ENCODE measurements around the gene XYLT1.
A peak's percentile ranks its signal among the peaks of the same experiment; 100 is the strongest.

The XYLT1 gene

DNA sequence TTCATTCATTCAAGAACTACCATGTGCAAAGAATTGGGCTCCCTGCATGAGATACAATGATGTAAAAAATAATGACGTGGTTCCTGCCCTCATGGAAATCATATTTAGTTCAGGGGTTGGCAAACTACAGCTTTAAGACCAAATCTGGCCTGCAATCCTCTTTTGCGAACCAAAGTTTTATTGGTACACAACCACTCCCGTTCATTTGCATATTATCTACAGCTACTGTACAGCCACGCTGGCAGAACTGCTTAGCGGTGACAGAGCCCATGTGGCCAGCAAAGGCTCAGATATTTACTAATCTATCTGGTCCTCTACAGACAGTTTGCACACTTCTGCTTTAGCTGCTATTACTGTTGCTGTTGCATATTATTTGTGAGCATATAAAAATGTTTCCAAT, 167.7 kb downstream of the XYLT1 start:
- in situ Hi-C loops (cut with MboI; ENCODE audit: low pct_unique_long_range_greater_than_20kb, low sequenced_read_pairs, unreplicated experiment): no loop called here
- TF ChIP-seq, protein P1, sequence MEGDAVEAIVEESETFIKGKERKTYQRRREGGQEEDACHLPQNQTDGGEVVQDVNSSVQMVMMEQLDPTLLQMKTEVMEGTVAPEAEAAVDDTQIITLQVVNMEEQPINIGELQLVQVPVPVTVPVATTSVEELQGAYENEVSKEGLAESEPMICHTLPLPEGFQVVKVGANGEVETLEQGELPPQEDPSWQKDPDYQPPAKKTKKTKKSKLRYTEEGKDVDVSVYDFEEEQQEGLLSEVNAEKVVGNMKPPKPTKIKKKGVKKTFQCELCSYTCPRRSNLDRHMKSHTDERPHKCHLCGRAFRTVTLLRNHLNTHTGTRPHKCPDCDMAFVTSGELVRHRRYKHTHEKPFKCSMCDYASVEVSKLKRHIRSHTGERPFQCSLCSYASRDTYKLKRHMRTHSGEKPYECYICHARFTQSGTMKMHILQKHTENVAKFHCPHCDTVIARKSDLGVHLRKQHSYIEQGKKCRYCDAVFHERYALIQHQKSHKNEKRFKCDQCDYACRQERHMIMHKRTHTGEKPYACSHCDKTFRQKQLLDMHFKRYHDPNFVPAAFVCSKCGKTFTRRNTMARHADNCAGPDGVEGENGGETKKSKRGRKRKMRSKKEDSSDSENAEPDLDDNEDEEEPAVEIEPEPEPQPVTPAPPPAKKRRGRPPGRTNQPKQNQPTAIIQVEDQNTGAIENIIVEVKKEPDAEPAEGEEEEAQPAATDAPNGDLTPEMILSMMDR (IDR thresholded peaks at IDR 0.05; ENCODE audit: extremely low read depth, insufficient read depth, missing control alignments): no peak
- no peak for DNase-seq (ENCODE audit: low spot score)

DNA sequence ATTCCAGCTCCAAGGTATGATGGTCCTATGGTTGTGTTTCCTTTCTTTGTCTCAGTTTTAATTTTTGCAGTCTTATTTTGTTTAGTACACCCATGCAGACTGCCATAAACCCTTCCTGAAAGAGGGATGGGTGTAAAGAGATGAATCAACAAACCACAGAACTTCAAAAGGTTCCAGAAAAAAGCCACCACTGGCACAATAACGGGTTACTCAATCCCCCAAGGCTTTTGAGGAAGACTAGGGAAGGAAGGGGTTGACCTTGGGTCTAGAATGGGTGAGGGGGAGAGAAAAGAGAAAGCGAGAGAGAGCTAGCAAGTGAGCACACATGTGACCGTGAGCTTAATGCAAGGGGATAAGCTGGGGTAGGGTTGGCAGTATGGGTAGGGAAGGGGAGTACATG, 168.1 kb downstream of the XYLT1 start:
- in situ Hi-C loops (cut with MboI; ENCODE audit: low pct_unique_long_range_greater_than_20kb, low sequenced_read_pairs, unreplicated experiment): no loop called here
- no peak for DNase-seq (ENCODE audit: low spot score)
- TF ChIP-seq, protein P1 (IDR thresholded peaks at IDR 0.05; ENCODE audit: extremely low read depth, insufficient read depth, missing control alignments): no peak

DNA sequence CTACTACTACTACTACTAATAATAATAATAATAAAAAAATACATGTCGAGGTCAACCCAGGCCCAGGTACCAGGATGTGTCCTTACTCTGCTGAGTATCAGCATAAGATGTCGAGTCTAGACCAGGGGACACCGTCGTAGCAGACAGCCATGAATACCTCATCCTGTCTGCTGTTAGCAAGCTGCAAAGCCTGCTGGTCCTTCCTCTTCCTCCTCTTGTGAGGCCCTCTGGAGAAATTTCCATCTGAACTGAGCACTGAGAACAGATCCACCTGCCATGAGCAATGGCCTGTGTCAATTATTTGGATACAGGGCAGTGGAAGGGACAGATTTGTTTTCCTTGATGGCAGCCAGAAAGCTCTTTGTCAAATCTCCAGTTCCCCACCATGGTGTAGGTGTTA, 168.5 kb downstream of the XYLT1 start:
- in situ Hi-C loops (cut with MboI; ENCODE audit: low pct_unique_long_range_greater_than_20kb, low sequenced_read_pairs, unreplicated experiment): no loop called here
- TF ChIP-seq, protein P1 (IDR thresholded peaks at IDR 0.05; ENCODE audit: extremely low read depth, insufficient read depth, missing control alignments): no peak
- DNase-seq (ENCODE audit: low spot score): no peak

DNA sequence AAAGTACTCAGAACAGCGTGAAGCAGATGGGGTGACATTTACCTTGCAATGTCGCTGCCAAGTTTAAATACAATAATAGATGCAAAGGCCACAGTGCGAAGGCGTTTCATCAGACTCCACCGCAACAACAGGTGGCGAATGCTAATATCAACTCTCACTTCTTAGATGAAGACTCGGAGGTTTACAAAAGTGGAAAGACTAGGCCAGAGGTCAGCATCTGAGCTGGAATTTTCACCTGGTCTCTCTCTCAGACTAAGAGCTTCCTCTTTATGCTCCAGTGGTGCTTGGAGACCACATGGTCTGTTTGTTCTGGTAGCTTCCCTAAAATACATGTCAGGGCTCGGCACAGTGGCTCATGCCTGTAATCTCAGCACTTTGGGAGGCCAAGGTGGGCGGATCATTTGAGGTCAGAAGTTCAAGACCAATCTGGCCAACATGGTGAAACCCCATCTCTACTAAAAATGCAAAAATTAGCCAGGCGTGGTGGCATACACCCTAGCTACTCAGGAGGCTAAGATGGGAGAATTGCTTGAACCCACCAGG, 169.1 kb downstream of the XYLT1 start:
- in situ Hi-C loops (cut with MboI; ENCODE audit: low pct_unique_long_range_greater_than_20kb, low sequenced_read_pairs, unreplicated experiment): no loop called here
- DNase-seq (ENCODE audit: low spot score): peak; percentile 76
- TF ChIP-seq, protein P1 (IDR thresholded peaks at IDR 0.05; ENCODE audit: extremely low read depth, insufficient read depth, missing control alignments): no peak

DNA sequence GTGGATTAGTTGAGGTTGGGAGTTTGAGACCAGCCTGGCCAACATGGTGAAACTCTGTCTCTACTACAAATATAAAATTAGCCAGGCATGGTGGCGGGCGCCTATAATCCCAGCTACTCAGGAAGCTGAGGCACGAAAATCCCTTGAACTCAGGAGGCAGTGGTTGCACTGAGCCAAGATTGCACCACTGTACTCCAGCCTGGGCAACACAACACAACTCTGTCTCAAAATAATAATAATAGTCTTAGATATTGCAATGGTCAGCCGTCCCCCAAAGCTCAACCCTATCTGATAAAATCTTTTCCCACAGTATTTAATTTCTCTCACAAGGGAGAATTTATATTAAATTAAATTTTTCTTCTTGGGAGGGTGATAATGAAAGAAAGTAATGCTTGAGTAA, 169.6 kb downstream of the XYLT1 start:
- TF ChIP-seq, protein P1 (IDR thresholded peaks at IDR 0.05; ENCODE audit: extremely low read depth, insufficient read depth, missing control alignments): no peak
- no peak for DNase-seq (ENCODE audit: low spot score)
- in situ Hi-C loops (cut with MboI; ENCODE audit: low pct_unique_long_range_greater_than_20kb, low sequenced_read_pairs, unreplicated experiment): no loop called here

DNA sequence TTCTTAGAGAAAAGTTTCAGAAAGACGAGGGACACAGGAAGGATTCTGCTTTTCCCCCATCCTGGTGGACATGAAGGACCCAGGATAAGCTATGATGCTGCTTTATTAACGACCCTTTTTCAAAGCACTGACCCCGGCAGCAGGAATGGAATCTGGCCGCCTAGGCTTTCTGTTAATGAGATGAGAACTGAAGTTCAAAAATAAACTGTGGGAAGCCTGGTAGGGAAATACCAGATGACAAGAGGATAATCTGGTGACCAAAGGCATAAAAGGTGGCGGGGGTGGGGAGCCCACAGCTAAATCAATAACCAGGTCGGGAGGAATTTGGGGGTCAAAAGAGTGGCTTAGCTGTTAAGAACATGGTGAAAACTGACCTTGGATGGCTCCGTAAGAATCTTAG, 171.0 kb downstream of the XYLT1 start:
- TF ChIP-seq, protein P1 (IDR thresholded peaks at IDR 0.05; ENCODE audit: extremely low read depth, insufficient read depth, missing control alignments): no peak
- no peak for DNase-seq (ENCODE audit: low spot score)
- in situ Hi-C loops (cut with MboI; ENCODE audit: low pct_unique_long_range_greater_than_20kb, low sequenced_read_pairs, unreplicated experiment): loop anchor here (25.0 kb wide), 1 partner anchor 1488 kb away; the partner anchor contains the start of gene RPS15A

All from GM13977 (cell line).